Liver (tissue), 9 donors: ENCODE measurements around the gene TFR2. TPM values are rescaled to one million over a fixed set of nuclear protein-coding genes. Genes with fewer than 3 reads are reported as not detected.

Source experiments
- DNase-seq: peaks from one replicate; pipeline ENCODE4 v3.0.0-alpha.2; 2017; ENCODE audit warnings: low spot score
- H3K27ac ChIP-seq, 2 donors: one replicate each; pipeline ENCODE4 v1.7.0; 2013; ENCODE audit warnings: inconsistent platforms in 2 of 2, low read length in 2 of 2, control low read depth in 1 of 2, low read depth in 1 of 2, mild to moderate bottlenecking in 1 of 2
- H3K27me3 ChIP-seq, 4 donors: one replicate each; pipeline versions ENCODE4 v1.6.1 to v1.7.0; 2013; ENCODE audit warnings: low read length in 3 of 4, inconsistent platforms in 1 of 4, mild to moderate bottlenecking in 1 of 4, moderate library complexity in 1 of 4; ENCODE audit not compliant: control insufficient read depth in 4 of 4, insufficient read depth in 4 of 4
- H3K36me3 ChIP-seq, 4 donors: one replicate each; pipeline versions ENCODE4 v1.6.1 to v1.7.0; 2013; ENCODE audit warnings: low read length in 3 of 4, mild to moderate bottlenecking in 3 of 4, low read depth in 1 of 4, moderate library complexity in 1 of 4; ENCODE audit not compliant: control insufficient read depth in 4 of 4, insufficient read depth in 3 of 4
- H3K4me1 ChIP-seq, 4 donors: one replicate each; pipeline versions ENCODE4 v1.6.1 to v1.7.0; 2013; ENCODE audit warnings: low read length in 3 of 4, mild to moderate bottlenecking in 3 of 4, moderate library complexity in 1 of 4; ENCODE audit not compliant: control insufficient read depth in 4 of 4, insufficient read depth in 4 of 4
- H3K4me3 ChIP-seq, 3 donors: one replicate each; pipeline versions ENCODE4 v1.6.1 to v1.7.0; 2013; ENCODE audit warnings: low read length in 3 of 3, control low read depth in 1 of 3, low read depth in 1 of 3, mild to moderate bottlenecking in 1 of 3
- H3K9ac ChIP-seq, 2 donors: one replicate each; pipeline ENCODE4 v1.7.0; 2013; ENCODE audit warnings: low read length in 2 of 2, mild to moderate bottlenecking in 2 of 2, moderate library complexity in 2 of 2, control low read depth in 1 of 2, low read depth in 1 of 2
- H3K9me3 ChIP-seq, 4 donors: one replicate each; pipeline versions ENCODE4 v1.6.1 to v1.7.0; 2013; ENCODE audit warnings: low read length in 3 of 4; ENCODE audit not compliant: control insufficient read depth in 4 of 4
- EGR1 ChIP-seq, 2 donors: IDR thresholded peaks; 2 replicates each; pipeline ENCODE4 v1.6.1; 2016 to 2018; ENCODE audit warnings: antibody characterized with exemption in 2 of 2, low read depth in 2 of 2
- FOXA1 ChIP-seq: IDR thresholded peaks from 2 replicates; pipeline ENCODE4 v1.6.1; 2016; ENCODE audit warnings: antibody characterized with exemption
- FOXA2 ChIP-seq: IDR thresholded peaks from 2 replicates; pipeline ENCODE4 v1.6.1; 2016; ENCODE audit warnings: antibody characterized with exemption
- GABPA ChIP-seq, 2 donors: IDR thresholded peaks in 1 of 2; conservative IDR thresholded peaks in 1 of 2; 2 replicates each; pipeline ENCODE4 v1.6.1; 2016; ENCODE audit warnings: antibody characterized with exemption in 2 of 2, mild to moderate bottlenecking in 1 of 2, moderate library complexity in 1 of 2
- HNF4A ChIP-seq, 2 donors: conservative IDR thresholded peaks; 2 replicates each; pipeline ENCODE4 v1.6.1; 2016; ENCODE audit warnings: antibody characterized with exemption in 2 of 2, mild to moderate bottlenecking in 2 of 2
- MAX ChIP-seq: IDR thresholded peaks from 2 replicates; pipeline ENCODE4 v1.6.1; 2016; ENCODE audit warnings: antibody characterized with exemption
- NR2F2 ChIP-seq: IDR thresholded peaks from 2 replicates; pipeline ENCODE4 v1.6.1; 2016; ENCODE audit warnings: antibody characterized with exemption
- RAD21 ChIP-seq, 2 donors: IDR thresholded peaks; 2 replicates each; pipeline ENCODE4 v1.6.1; 2016; ENCODE audit warnings: antibody characterized with exemption in 2 of 2, mild to moderate bottlenecking in 2 of 2
- RXRA ChIP-seq, 2 donors: IDR thresholded peaks; 2 replicates each; pipeline ENCODE4 v1.6.1; 2017 to 2018; ENCODE audit warnings: antibody characterized with exemption in 2 of 2, mild to moderate bottlenecking in 1 of 2
- SP1 ChIP-seq: IDR thresholded peaks from 2 replicates; pipeline ENCODE4 v1.6.1; 2018; ENCODE audit warnings: antibody characterized with exemption, mild to moderate bottlenecking
- TAF1 ChIP-seq: conservative IDR thresholded peaks from 2 replicates; pipeline ENCODE4 v1.6.1; 2016; ENCODE audit warnings: antibody characterized with exemption, mild to moderate bottlenecking
- YY1 ChIP-seq: IDR thresholded peaks from 2 replicates; pipeline ENCODE4 v1.6.1; 2016; ENCODE audit warnings: antibody characterized with exemption, mild to moderate bottlenecking
- ZBTB33 ChIP-seq: IDR thresholded peaks from 2 replicates; pipeline ENCODE4 v1.6.1; 2016; ENCODE audit warnings: antibody characterized with exemption
- WGBS: extraction: QIAGEN DNeasy Blood & Tissue Kit; methylation state at CpG from one replicate; pipeline ENCODE4 v1.1.7; 2013; 5-methylcytosine and 5-hydroxymethylcytosine counted together
- polyA plus RNA-seq, 2 donors: library from polyadenylated mRNA; stranded (reverse) in 1 of 2; unstranded in 1 of 2; fragments of 200-250 nt in 1 of 2; fragments of >200 nt in 1 of 2; fragmentation: Nextera tagmentation in 1 of 2; extraction: Ambion mirVana in 1 of 2; gene quantifications; one replicate each; pipeline versions ENCODE4 v1.2.1 to v1.2.3, GENCODE V29; 2013 to 2015
- total RNA-seq, 2 donors: library from RNA; depleted of rRNA; stranded (reverse); fragments of >200 nt; gene quantifications; one replicate each; pipeline ENCODE4 v1.2.3, GENCODE V29; 2014
- TF ChIP-seq, protein P1 (sequence below): fragments of 150-350 bp; IDR thresholded peaks from 2 replicates; pipeline ENCODE4 v1.5.1; 2017; ENCODE audit warnings: improper control_type of control experiment, low read depth, low read length; ENCODE audit not compliant: missing input control
- TF ChIP-seq, protein P2 (sequence below): IDR thresholded peaks from 2 replicates; pipeline ENCODE4 v1.6.1; 2016; ENCODE audit warnings: antibody characterized with exemption, mild to moderate bottlenecking
- donor health status: healthy.
- donor health status: healthy.
- donor health status: healthy.
- donor health status: healthy.
- donor health status: healthy.

TFR2 gene
- total and polyA plus RNA-seq, 4 donors: 276 to 663 (median 356) TPM

- H3K9ac ChIP-seq: no peak overlapping the region
- no peaks in the 10 kb centered on the region for H3K27me3 ChIP-seq
- peaks cover 0 to 3% (median 2%) of the 10 kb centered on the region in 4 donors for H3K4me1 ChIP-seq
- DNase-seq: no peak
- peaks cover 2 to 63% (median 38%) of the 10 kb centered on the region in 4 donors for H3K36me3 ChIP-seq
- no peaks in the 10 kb centered on the region for H3K9me3 ChIP-seq
- WGBS: 96% methylated on average over 37 of the region's 37 CpGs
- no peak overlapping the region for H3K27ac ChIP-seq
- TF ChIP-seq, protein P1, sequence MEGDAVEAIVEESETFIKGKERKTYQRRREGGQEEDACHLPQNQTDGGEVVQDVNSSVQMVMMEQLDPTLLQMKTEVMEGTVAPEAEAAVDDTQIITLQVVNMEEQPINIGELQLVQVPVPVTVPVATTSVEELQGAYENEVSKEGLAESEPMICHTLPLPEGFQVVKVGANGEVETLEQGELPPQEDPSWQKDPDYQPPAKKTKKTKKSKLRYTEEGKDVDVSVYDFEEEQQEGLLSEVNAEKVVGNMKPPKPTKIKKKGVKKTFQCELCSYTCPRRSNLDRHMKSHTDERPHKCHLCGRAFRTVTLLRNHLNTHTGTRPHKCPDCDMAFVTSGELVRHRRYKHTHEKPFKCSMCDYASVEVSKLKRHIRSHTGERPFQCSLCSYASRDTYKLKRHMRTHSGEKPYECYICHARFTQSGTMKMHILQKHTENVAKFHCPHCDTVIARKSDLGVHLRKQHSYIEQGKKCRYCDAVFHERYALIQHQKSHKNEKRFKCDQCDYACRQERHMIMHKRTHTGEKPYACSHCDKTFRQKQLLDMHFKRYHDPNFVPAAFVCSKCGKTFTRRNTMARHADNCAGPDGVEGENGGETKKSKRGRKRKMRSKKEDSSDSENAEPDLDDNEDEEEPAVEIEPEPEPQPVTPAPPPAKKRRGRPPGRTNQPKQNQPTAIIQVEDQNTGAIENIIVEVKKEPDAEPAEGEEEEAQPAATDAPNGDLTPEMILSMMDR: no peak
- TF ChIP-seq SP1 (no peak), NR2F2 (no peak), MAX (no peak), YY1 (no peak), GABPA (IDR thresholded peaks at IDR 0.05 in 1 of 2, conservative IDR thresholded peaks at IDR 0.05 in 1 of 2) (no peak), RXRA (IDR thresholded peaks at IDR 0.05) (no peak), RAD21 (IDR thresholded peaks at IDR 0.05) (no peak), FOXA2 (no peak), EGR1 (IDR thresholded peaks at IDR 0.05; ENCODE audit: low read depth in 2 of 2) (no peak), ZBTB33 (no peak), FOXA1 (no peak), TAF1 (no peak), HNF4A (conservative IDR thresholded peaks at IDR 0.05) (no peak)
- TF ChIP-seq, protein P2, sequence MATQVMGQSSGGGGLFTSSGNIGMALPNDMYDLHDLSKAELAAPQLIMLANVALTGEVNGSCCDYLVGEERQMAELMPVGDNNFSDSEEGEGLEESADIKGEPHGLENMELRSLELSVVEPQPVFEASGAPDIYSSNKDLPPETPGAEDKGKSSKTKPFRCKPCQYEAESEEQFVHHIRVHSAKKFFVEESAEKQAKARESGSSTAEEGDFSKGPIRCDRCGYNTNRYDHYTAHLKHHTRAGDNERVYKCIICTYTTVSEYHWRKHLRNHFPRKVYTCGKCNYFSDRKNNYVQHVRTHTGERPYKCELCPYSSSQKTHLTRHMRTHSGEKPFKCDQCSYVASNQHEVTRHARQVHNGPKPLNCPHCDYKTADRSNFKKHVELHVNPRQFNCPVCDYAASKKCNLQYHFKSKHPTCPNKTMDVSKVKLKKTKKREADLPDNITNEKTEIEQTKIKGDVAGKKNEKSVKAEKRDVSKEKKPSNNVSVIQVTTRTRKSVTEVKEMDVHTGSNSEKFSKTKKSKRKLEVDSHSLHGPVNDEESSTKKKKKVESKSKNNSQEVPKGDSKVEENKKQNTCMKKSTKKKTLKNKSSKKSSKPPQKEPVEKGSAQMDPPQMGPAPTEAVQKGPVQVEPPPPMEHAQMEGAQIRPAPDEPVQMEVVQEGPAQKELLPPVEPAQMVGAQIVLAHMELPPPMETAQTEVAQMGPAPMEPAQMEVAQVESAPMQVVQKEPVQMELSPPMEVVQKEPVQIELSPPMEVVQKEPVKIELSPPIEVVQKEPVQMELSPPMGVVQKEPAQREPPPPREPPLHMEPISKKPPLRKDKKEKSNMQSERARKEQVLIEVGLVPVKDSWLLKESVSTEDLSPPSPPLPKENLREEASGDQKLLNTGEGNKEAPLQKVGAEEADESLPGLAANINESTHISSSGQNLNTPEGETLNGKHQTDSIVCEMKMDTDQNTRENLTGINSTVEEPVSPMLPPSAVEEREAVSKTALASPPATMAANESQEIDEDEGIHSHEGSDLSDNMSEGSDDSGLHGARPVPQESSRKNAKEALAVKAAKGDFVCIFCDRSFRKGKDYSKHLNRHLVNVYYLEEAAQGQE: no peak
- H3K4me3 ChIP-seq: no peak overlapping the region
Measured at GRCh38 chr7:100683659-100684533, 42.5 kb upstream of the TFR2 start.
